CD4-positive, alpha-beta T cell treated with Interleukin-4 for 1 hour (primary cell): ENCODE measurements around the gene IL4.
"Not testable (repeated sequence)": the region's sequence is repeated elsewhere in the genome, so short reads cannot be mapped to it uniquely, and the experiment has no call there.

ENCODE experiments used
- DNase-seq, 2 donors: peaks; one replicate each; pipeline ENCODE4 v3.0.0-alpha.2; 2020 to 2022

The IL4 gene

GRCh38 chr5:132673939-132674630, at the start of gene IL4:
IL4 (plus strand) TSS chr5:132673989; CDS start chr5:132674051, 62 bp downstream.
- DNase-seq, result no peak

GRCh38 chr5:132627470-132627869, 46.3 kb upstream of the IL4 start:
- DNase-seq, result no peak

DNA sequence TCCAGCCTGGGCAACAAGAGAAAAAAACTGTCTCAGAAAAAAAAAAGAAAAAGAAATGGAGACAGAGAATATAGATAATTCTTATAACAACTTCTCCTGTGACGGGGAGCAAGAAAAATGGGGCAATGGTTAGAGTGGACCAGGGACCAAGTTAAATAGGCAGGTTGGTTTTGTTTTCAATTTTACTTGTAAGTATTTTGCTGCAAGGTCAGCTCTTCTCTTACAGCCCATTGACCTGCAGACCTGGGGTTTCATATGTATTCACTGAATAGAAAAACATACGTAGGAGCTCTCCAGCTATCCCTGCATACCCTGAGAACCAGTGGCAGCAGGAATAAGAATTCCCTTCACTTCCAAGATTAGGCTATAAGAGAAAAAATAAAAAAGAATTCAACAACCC, 45.0 kb upstream of the IL4 start:
- DNase-seq, result no peak

DNA sequence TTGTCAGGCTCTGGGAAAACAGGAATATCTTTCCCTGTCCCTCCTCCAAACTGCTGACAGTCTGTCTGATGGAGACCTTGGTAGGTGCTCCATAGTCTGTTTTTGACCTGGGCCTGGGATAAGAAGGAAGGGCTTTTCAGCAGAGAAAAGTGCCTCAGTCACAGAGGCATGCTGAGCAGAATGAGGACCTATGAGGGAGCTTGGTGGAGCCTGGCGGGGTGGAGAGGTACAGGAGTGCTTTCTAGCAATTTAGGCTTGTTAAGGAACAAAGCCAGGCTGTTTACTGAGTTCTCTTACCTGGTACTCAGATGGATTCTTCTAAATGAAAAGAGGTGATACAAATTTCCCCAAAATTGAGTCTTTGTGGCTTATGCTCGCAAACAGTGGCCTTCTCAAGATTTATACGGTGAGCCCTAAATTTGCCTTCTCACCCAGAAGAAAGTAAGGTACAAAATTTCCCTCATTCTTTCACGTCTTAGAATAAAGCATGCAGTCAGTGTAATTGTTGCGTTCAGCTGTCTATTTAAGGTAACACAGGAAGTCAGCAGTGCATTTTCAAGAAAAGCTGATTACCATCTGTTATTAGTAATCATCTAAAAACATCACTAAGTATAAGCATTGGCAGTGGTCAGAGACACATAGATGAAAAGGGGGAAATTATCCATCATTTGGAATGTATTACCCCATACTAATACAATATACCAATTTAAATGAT, 44.4 kb upstream of the IL4 start:
- peak in 1 of 2 donors; percentile 38 for DNase-seq

DNA sequence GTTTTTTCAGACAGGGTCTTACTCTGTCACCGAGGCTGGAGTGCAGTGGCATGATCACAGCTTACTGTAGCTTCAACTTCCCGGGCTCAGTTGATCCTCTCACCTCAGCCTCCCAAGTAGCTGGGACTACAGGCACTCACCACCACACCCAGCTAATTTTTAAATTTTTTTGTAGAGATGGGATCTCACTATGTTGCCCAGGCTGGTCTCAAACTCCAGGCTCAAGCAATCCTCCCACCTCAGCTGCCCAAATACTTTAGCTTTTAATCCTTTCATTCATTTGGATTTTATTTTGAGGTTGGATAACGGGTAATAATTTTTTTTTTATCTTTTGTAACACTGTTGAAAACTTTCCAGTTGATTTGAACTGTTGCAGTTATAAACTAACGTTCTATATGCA, 40.2 kb upstream of the IL4 start:
- not testable (repeated sequence) for DNase-seq

DNA sequence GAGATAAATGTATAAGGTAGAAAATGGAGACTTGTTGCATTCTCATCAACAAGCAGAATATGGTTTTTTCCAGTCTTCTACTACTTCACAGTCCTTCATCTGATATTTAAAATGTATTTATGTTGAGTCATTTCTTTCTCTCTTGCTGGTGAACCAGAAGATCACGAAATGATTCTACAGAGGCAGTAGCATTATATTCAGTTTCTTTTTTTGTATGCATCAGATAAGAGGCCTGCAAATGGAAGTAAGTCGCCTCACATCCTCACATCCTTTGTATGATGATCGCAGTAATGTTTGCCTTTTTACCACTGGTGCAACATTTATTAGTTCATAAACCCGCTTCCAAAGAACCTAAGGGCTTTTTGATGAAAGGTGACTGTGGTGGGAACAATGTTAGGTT, 37.9 kb upstream of the IL4 start:
- DNase-seq, result peak in 1 of 2 donors; percentile 11

DNA sequence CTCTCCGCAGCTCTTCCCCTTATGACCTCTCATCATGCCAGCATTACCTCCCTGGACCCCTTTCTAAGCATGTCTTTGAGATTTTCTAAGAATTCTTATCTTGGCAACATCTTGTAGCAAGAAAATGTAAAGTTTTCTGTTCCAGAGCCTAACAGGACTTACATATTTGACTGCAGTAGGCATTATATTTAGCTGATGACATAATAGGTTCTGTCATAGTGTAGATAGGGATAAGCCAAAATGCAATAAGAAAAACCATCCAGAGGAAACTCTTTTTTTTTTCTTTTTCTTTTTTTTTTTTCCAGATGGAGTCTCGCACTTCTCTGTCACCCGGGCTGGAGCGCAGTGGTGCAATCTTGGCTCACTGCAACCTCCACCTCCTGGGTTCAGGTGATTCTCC, 36.5 kb upstream of the IL4 start:
- DNase-seq, result no peak

DNA sequence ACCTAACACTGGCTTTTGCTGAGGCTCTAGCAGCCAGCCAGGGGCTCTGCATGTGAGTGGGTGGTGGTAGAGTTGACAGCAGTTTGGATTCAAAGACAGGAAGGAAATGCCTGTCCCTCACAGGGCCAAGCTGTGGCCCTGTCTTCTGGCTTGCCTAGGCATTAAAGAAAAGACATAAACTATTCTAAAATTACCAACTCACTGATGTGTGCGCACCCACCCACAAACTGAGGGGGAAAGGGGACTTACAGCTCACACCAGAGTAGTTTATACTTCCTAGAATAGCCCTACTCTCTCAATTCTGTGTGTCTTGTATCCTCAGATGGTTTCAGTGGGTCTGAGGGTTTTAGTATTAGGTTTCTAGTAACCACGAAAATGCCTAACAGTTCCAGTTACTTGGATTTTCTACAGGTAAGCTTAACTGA, 34.1 kb upstream of the IL4 start:
- no peak for DNase-seq

- DNase-seq, result no peak
These were observed 33.2 kb upstream of the IL4 start for GRCh38 chr5:132640613-132641012.

DNA sequence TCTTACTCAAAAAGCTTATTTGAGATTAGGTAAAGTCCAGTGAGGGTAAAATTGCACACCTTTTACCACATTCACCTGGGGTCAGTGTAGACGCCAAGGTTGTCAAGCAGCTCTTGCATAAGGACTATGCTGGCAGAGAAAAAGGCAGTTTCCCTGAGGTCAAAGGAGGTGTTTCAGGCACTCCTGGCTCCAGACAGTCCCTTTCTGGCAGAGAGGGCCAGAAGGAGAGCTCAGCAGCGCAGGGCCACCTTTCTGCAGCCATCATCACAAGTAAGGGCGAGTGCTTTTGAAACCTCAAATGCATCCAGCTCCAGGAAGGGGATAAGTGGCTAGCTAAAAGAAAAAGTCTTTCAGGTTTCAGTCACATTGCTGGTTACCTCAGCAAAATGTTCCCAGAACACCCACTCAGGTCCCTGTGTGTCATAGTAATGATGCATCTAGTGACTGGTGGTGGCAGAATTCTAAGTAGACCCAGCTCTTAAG, 32.5 kb upstream of the IL4 start:
- no peak for DNase-seq

GRCh38 chr5:132641841-132642240, 31.9 kb upstream of the IL4 start:
- no peak for DNase-seq

DNA sequence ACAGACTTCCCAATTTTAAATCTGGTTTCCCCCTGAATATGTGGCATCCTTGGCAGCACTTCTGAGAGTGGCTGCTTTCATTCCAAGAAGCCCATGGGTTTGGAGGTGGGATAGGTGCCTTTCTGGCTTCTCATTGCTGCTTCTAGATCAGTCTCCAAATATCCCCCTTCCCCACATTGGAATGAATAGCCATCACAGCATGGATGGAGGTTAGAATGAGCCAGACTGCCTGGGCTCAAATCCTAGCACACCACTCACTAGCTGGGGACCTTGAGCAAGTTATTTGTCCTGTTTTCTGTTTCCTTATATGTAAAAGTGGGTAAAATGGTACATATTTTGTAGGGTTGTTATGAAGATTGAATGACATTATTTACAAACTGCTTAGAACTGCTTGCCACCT, 29.6 kb upstream of the IL4 start:
- no peak for DNase-seq

- no peak for DNase-seq
These were observed 27.1 kb upstream of the IL4 start for GRCh38 chr5:132646583-132647266.

GRCh38 chr5:132647473-132647872, 26.3 kb upstream of the IL4 start:
- no peak for DNase-seq

GRCh38 chr5:132648355-132648754, 25.4 kb upstream of the IL4 start:
- DNase-seq, result no peak

DNA sequence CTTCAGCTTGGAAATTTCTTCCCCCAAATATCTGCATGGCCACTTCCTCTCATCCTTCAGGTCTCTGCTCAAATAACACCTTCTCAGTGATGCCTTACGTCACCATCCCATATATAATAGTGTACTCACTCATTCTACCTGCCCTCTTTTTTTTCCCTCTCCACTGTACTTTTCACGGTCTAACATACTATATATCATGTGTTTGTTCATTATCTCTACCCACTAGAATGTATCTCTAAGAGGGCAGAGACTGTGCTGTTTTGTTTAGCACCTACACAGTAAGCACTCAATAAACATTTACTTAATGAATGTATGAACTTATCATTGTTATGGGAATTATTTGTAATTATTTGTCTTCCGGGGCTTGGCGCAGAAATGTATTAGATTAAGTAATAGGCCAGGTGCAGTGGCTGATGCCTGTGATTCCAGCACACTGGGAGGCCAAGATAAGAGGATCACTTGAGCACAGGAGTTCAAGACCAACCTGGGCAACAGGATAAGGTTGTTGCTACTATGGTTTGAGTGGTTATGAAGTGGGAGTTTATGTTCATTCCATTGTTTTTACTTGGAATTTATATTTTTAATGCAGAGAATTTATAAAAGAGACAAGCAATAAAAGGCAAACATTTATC, 21.8 kb upstream of the IL4 start:
- no peak for DNase-seq

- no peak for DNase-seq
These were observed 20.1 kb upstream of the IL4 start for GRCh38 chr5:132653716-132654115.

GRCh38 chr5:132655821-132656773, 17.7 kb upstream of the IL4 start:
- DNase-seq, result peak; percentile 33 to 46

DNA sequence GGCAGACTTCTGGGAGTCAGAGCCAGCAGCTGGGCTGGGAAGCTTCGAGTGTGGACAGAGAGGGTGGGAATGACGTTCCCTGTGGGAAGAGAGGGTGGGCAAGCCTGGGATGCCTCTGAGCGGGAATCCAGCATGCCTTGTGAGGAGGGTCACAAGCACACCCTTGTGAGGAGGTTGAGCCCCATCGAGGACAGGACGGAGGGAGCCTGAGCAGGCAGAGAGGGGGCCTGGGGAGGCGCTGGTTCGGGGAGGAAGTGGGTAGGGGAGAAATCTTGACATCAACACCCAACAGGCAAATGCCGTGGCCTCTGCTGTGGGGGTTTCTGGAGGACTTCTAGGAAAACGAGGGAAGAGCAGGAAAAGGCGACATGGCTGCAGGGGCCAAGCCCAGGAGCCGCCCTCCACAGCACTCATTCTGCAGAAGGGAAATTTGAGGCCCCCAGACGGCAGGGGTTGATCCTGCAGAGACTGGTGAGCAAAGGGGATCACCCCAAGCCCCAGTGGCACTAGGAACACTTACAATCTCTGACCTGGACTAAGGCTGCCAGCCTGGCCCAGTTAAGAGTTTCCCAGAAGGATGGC, 16.9 kb upstream of the IL4 start:
- no peak for DNase-seq

DNA sequence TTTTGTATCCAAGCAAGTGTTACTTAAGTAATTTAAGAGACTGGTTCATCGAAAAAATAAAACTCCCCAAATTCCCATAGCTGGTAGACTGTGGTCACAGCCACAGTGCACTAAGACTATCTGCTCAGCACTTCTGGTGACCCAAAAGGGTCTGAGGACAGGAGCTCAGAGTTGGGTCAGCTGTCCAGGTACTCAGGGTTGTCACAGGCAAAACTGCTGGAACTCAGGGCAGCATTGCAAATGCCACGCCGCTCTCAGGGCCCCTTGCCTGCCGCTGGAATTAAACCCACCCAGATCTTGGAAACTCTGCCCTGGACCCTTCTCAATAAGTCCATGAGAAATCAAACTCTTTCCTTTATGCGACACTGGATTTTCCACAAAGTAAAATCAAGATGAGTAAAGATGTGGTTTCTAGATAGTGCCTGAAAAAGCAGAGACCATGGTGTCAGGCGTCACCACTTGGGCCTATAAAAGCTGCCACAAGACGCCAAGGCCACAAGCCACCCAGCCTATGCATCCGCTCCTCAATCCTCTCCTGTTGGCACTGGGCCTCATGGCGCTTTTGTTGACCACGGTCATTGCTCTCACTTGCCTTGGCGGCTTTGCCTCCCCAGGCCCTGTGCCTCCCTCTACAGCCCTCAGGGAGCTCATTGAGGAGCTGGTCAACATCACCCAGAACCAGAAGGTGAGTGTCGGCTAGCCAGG, 16.0 kb upstream of the IL4 start, which contains the start of gene IL13:
TSS of gene IL13 (plus strand) at position 498 of the 705 bp plus-strand sequence. CDS start at position 512, 14 bp downstream.
- no peak for DNase-seq
